RPMI8226 (cell line): ENCODE data around the gene LRBA.
"Not testable (repeated sequence)": the region's sequence is repeated elsewhere in the genome, so short reads cannot be mapped to it uniquely, and the experiment has no call there.

Experiments
- DNase-seq: peaks from one replicate; pipeline ENCODE4 v3.0.0-alpha.2; 2015

Gene LRBA

DNA sequence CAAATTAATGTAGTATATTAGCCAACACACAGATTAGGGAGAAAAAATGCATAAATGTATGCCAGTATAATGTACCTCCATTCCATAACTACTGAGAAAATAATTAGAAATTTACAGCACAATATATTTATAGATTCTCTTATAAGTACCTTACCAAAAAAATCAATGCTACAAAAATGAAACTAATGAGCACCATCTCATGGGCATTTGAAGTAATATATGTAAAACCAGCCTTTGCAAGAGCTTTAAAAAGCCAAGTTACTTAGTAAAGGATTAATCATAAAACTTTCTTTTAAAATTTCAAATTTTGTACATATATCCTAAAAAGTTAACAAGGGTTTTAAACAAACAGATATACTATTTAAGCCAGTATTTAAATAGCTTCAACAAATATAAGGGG is 43.2 kb downstream of the LRBA start:
- no peak for DNase-seq

DNA sequence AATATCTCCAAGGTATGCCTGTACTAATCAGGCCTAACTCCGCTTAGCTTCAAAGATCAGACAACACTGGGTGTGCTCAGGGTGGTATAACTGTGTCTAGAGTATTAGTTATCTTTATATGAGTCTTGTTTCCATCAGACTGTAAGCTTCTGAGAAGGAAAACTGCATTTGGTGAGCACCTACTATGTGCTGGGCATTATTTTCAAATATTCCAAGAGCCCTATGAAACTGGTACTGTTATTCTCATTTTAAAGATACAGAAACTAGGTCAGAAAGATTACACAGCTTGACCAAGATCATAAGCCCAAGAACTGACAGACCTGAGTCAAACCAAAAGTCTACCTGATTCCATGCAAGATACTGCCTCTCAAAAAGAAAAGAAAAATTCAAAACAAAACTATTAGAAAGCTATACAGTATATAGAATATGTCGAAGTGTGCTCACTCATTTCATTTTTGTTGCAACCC is 44.4 kb downstream of the LRBA start:
- DNase-seq: no peak

DNA sequence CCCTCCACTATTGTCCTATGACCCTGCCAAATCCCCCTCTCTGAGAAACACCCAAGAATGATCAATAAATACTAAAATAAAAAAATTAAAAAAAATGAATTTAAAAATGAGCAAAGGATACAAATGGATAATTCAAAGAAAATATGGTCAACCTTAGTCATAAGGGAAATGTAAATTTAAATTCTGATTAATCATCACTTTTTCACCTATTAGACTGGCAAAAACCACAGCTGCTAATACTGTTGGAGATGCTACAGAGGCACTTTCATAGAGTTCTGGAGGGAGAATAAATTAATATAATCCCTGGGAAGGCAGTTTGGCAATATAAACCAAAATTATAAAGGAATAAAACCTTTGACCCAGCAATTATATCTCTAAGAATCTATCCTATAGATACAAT is 50.3 kb downstream of the LRBA start:
- DNase-seq: no peak

DNA sequence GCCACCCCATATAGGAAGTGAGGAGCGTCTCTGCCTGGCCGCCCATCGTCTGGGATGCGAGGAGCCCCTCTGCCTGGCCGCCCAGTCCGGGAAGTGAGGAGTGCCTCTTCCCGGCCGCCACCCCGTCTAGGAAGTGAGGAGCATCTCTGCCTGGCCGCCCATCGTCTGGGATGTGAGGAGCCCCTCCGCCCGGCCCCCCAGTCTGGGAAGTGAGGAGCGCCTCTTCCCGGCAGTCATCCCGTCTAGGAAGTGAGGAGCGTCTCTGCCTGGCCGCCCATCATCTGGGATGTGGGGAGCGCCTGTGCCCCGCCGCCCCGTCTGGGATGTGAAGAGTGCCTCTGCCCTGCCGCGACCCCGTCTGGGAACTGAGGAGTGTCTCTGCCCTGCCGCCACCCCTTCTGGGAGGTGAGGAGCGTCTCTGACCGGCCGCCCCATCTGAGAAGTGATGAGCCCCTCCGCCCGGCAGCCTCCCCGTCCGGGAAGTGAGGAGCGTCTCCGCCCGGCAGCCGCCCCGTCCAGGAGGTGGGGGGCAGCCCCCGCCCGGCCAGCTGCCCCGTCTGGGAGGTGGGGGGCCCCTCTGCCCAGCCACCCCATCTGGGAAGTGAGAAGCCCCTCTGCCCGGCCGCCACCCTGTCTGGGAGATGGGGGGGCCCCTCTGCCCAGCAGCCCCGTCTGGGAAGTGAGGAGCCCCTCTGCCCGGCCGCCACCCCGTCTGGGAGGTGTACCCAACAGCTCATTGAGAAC is 51.3 kb downstream of the LRBA start:
- not testable (repeated sequence) for DNase-seq

DNA sequence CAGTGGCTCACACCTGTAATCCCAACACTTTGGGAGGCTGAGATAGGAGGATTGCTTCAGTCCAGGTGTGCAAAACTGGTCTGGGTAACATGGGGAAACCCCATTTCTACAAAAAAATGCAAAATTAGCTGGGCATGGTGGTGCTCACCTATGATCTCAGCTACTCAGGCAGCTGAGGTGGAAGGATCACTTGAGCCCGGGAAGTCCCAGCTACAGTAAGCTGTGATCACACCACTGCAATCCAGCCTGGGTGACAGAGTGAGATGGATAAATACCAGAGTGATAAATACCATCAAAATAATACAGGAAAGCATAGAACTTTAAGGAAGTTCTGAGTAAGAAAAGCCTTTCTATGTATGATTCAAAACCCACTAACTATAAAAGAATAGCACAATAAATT is 52.8 kb downstream of the LRBA start:
- no peak for DNase-seq

DNA sequence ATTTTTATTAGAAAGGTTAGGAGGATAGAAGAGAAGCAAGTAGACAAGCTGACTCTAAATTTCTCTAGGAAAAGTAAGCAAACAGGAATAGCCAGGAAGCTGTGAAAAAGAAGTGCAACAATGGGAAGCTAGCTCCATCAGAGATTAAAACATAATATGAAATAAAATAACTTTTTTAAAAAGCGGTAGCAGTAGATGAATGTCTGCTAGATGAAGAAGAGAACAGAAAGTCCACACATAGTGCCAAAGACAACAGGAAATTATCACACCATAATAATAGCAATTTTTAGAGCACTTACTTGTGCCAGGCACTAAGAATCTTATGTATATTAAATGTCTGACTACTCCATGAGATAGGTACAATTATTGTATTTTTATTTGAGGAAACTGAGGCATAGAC is 53.5 kb downstream of the LRBA start:
- DNase-seq: no peak

DNA sequence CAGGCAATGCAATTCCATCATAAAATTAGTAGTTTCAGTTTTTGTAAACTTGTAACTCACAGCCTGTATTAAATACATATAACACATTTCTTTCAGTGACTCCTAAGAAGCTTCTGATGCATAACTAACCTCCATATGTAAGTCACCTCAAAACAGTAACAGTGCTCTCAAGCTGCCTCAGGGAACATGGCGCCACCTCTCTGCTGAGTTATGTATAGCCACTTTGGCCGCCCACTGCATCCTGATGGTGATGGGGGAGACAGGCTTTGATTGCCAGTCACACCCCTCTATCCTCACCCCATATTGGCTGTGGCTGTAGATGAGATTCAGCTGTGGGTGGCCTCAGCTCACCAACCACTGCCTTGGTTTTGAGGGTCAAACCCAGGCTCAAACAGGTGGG is 54.3 kb downstream of the LRBA start:
- no peak for DNase-seq

DNA sequence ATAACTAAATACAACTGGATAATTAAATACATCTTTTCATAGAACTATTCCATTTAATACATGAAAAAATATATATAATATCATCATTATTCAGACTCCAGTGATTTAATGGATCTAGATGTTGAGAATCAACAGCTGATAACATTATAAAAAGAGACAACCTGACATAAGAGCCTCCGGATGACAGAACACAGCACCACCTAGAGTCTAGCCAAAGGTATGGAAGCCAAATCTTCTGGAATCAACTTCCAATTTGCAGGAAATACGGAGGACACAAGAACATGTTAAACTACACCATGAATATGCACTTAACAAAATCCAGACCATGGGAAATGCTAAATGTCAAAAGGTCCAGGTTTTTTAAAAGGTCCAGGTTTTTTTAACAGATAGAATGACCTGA is 55.0 kb downstream of the LRBA start:
- DNase-seq: no peak

DNA sequence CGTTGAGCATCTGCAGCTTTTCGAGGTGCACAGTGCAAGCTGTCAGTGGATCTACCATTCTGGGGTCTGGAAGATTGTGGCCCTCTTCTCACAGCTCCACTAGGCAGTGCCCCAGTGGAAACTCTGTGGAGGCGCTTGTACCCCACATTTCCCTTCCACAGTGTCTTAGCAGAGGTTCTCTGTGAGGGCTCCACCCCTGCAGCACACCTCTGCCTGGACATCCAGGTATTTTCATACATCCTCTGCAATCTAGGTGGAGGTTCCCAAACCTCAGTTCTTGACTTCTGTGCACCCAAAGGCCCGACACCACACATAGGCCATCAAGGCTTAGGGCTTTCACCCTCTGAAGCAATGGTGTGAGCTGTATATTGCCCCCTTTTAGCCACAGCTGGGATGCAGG is 57.1 kb downstream of the LRBA start:
- DNase-seq: not testable (repeated sequence)

DNA sequence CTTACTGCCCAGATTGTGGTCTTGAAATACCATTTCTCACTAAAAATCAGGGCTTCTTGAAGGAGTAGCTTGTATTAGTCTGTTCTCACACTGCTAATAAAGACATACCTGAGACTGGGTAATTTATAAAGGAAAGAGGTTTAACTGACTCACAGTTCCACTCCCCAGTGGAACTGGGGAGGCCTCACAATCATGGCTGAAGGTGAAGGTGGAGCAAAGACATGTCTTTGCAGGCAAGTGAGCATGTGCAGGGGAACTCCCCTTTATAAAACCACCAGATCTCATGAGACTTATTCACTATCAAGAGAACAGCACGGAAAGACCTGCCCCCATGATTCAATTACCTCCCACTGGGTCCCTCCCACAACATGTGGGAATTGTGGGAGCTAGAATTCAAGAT is 58.0 kb downstream of the LRBA start:
- DNase-seq: not testable (repeated sequence)

DNA sequence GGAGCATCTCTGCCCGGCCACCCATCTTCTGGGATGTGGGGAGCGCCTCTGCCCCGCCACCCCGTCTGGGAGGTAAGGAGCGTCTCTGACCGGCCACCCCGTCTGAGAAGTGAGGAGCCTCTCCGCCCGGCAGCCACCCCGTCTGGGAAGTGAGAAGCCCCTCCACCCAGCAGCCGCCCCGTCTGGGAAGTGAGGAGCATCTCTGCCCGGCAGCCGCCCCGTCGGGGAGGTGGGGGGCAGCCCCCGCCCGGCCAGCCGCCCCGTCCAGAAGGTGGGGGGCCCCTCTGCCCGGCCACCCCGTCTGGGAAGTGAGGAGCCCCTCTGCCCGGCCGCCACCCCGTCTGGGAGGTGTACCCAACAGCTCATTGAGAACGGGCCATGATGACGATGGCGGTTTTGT is 61.2 kb downstream of the LRBA start:
- DNase-seq: not testable (repeated sequence)

DNA sequence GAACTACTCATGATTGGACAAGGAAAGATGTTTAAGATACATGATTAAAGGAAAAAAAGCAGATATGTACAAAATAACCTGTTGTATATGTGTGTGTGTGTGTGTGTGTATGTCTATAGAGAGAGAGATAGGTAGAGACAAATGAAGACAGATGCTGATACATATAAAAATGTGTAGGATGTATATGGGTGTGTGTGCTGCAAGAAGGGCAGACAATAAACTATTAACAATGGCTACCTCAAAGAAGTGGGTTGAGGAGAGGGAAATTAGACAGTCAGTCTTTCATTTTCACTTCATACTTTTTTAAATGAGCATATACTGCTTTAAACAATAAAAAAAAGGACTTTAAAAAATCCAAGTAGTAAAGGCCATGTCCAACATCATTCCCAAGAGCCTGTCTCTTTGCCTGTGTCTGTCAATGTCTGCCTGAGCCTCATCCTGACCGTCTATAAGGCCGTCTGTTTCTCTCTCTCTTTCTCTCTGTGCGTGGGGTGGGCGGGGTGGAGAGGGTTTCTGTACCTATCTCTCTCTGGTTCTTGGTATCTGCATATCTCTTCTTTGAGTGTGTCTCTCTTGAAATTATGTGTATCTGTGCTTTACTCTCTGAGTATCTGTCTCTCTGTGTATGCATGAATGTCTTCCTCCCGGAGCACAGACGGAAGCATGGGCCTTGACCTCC is 62.8 kb downstream of the LRBA start:
- DNase-seq: no peak

DNA sequence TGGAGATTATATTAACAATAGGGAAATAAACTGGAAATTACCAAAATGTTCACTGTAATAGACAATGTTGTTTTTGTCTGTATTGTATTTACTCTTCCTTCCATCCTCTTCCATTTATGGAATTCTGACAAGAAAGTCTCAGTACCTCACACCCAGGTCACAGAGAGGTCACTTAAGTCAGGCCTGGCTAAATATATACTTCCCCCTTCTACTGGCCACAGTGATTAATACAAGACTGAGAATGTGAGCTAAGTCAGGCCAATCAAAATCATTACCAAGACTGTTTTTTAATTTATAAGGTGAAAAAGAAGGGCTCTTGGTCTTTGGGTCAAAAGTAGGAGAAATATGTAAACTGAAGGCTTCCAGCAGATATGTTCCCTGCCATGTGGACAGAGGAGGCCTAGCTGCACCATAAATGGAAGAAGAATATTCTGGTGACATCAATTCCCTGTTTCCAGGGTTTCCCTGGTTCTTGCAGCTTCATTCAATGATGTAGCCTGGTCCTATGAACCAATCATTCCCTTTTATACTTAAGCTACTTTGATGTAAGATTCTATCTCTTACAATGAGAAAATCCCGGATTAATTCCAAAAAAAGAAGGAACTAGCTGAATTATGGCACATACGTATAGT is 64.3 kb downstream of the LRBA start:
- peak; percentile 10 for DNase-seq

DNA sequence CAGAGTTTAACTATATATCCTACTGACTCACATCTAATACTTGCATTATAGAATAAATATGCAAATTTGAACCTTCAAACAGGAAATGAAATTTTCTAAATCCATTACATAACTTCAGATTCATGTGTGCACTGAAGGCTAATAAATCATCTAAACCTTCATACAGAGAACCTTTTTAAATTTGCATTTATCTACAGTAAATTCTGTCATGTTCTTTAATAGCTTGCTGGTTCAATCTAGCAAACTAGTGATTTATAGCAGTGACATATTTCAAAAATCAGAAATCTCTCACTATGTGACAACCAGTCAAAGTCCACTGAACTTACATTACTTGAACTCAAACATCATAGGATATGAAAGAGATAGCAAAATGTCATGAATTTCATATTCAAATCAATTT is 65.1 kb downstream of the LRBA start:
- no peak for DNase-seq

DNA sequence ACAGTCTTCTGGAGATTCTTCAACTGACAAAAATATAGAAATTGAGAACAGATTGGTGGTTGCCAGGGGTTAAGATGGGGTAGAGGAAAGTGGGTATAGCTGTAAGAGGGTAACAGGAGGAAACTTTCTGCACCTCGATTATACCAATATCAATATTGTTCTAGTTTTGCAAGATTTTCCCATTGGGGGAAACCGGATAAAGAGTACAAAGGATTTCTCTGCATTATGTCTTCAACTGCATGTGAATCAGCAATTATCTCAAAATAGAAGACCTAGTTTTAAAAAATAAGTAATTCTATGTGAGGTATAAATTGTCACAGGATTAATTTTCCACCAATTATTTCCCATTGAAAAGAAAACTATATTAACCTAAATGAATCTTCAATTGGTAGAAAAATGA is 65.7 kb downstream of the LRBA start:
- no peak for DNase-seq

DNA sequence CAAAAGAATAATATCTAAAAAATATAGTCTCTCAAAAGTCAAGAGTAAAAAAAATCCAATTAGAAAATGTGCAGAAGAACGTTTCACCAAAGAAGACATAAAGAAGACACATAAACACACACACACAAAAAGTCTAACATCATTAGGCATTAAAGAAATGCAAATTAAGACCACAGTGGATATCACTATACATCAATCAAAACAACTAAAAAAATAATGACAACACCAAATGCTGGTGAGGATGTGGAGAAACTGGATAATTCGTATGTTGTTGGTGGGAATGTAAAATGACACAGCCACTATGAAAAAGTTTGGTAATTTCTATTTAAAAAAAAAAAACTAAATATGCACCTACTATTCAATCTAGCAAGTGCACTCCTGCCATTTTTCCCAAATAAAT is 66.4 kb downstream of the LRBA start:
- no peak for DNase-seq

DNA sequence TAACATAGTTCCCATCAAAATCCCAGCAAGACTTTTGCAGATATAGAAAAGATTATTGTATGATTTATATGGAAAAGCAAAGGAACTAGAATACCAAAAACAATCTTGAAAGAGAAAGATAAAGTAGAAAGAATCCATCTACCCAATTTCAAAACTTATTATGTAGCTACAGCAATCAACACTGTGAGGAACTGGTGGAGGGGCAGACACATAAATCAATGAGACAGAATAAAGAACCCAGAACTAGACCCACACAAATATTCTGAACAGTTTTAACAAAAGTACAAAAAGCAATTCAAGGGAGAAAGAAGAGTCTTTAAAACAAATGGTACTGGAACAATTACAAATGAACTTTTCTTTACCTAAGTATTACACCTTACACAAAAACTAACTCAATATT is 67.0 kb downstream of the LRBA start:
- no peak for DNase-seq

DNA sequence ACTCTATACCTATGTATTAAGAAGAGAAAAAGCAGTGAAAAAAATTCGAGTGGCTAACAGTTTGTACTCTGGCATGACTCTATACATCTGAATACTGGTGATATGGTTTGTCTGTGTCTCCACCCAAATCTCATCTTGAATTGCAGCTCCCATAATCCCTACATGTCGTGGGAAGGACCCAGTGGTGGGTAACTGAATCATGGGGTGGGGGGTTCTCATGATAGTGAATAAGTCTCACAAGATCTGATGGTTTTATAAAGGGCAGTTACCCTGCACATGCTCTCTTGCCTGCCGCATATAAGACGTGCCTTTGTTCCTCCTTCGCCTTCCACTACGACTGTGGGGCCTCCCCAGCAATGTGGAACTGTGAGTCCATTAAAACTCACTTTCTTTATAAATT is 70.4 kb downstream of the LRBA start:
- no peak for DNase-seq

DNA sequence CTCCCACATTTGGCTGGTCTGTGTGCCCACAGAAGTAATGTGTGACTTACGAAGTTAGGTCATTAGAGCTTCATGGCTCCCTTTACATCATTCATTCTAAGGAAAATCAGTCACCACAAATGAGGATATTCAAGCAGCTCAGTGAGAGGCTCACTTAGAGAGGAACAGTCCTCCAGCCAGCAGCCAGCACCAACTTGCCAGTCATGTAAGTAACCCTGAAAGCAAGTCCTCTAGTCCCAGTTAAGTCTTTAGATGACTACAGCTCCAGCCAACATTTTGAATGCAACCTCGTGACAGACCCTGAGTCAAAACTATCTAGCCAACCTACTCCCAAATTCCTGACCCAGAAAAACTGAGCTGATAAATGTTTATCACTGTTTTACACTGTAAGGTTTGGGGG is 71.3 kb downstream of the LRBA start:
- DNase-seq: no peak

DNA sequence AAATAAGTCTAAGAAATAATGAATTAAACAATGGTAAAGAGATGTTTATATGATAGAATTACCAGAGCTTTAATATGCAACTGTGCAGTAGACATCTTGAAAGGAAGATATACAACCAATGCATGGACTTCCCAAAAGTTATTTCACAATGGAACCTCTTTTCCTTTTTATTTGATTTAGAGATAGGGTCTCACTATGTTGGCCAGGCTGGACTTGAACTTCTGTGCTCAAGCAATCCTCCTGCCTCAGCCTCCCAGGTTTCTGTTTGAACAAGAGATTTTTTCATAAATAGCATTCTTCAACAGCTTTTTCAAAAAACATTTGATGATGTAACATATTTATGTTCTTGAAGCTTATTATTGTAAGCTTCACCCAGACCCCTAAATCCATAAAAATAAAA is 72.0 kb downstream of the LRBA start:
- no peak for DNase-seq

DNA sequence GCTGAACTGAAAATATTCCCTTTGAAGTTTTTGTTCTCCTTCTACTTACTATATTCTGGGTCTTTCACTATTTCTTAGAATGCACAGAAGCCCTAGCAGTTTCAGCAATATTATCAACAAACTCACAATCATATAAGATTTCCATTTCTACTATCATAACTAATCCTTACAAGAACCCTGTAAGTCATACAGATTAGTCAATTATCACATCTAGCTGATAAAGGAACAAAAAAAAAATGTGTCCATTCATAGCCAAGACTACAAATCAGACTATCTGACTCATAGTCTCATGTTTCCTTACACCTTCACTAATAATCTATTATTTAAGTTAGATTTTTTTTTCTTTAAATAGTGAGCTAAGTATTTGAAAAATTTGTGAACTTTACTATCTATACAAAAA is 72.5 kb downstream of the LRBA start:
- no peak for DNase-seq

DNA sequence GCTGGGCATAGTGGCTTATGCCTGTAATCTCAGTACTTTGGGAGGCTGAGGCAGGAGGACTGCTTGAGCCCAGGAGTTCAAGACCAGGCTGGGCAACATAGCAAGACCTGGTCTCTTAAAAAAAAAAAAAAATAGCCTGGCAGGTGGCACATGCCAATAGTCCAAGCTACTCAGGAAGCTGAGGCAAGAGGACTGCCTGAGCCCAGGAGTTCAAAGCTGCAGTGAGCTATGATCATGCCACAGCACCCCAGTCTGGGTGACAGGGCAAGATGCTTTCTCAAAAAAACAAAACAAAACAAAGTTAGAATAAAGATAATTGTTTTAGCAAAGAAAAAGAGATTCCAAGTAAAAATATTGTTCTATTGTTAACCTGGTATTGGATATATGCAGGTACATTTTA is 75.0 kb downstream of the LRBA start:
- no peak for DNase-seq

DNA sequence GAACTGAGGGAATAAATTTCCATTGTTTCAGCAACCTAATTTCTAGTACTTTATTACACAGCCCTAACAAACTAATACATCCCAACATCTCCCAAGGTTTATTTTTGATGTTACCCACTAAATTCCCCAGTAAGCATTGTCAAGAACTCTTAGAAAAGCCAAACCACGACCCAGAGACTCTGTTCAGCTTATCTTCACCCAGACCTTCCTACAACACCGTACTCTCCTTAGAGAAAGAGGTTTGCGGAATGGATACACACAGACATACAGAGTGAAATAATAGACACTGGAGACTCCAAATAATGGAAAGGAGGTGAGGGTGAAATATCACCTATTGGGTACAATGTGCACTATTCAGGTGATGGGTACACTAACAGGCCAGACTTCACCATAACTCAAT is 75.6 kb downstream of the LRBA start:
- DNase-seq: no peak

DNA sequence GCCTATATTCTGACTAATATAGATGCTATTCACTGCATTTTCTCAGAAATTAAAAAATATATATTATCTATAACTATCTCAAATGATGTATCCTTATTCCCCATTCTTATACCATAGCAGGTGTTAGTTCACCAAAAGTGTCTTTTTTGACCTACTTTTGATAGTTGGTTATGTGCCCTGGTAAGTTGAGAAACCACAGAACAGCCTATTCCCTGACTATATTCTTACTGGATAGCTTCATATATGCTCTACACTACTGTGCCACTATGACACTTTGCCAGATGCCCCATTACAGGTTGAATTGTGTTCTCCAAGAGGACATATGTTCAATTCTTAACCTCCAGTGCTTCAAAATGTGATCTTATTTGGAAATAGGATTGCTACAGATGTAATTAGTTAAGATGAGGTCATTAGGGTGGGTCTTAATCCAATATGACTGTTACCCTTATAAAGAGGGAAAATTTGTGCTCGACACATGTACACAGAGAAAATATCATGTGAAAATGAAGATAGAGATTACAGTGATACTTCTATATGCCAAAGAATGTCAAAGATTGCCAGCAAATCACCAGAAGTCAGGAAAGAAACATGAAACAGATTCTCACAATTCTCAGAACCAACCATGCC is 76.1 kb downstream of the LRBA start:
- no peak for DNase-seq
